GM19372 (cell line): ENCODE data around the gene MOB2.

Experiments
- ATAC-seq: cut with Tn5 transposase; IDR thresholded peaks from one replicate; pipeline ENCODE4 v1.9.1; 2021; ENCODE audit warnings: mild to moderate bottlenecking, low read depth, moderate library complexity; ENCODE audit not compliant: unreplicated experiment

MOB2 gene

GRCh38 chr11:1488575-1489180 is 2.1 kb upstream of the MOB2 start:
- no peak for ATAC-seq

DNA sequence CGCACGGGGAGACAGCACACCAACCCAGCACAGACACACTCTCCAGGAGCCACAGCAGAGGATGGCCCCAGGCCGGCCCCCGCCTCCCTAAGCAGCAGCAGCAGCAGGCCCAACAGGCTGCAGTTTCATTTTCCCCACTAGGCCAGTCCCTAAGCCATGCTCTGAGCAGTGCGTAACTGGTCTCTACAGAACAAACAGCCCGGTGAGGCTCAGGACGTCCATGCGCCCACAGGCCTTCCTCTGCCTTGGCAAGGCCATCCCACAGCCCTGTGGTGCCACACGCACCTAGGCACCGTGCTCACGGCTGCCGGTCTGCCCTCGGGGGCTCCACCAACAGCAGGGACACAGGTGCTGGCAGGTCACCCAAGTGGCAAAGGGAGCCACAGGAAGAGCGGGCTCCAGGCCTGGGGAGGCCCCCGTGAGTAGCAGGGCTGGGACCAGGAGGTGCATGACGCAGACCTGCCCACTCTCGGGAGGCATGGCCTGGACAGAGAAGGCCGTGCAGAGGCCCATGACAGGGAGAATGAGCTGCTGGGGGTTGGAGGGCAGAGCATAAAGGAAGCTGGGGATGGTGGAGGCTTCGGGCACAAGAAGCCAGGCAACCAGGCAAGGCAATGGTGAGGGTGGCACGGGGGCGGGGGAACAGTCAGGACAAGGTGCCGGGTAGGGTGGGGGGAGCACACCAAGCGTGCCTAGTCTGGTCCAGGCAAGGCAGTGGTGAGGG is 1.4 kb upstream of the MOB2 start:
- ATAC-seq, result no peak

GRCh38 chr11:1487091-1487850 is 692 bp upstream of the MOB2 start:
- no peak for ATAC-seq

DNA sequence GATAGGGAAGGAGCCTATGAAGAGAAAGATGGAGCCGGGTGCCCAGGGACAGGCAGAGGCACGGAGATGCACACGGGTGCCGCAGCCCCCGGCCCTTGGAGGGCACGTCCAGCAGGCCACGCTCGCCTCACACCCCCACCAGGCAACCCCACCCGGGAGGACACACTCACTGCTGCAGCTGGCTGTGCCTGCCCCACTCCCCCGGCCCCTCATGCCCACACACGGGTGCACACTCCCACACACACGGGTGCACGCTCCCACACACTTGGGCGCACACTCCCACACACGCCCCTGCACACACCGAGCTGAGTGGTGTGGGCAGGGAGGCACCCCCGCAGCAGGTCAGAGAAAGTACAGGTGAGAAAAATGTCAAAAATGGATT is 1.1 kb downstream of the MOB2 start:
- ATAC-seq, result no peak

DNA sequence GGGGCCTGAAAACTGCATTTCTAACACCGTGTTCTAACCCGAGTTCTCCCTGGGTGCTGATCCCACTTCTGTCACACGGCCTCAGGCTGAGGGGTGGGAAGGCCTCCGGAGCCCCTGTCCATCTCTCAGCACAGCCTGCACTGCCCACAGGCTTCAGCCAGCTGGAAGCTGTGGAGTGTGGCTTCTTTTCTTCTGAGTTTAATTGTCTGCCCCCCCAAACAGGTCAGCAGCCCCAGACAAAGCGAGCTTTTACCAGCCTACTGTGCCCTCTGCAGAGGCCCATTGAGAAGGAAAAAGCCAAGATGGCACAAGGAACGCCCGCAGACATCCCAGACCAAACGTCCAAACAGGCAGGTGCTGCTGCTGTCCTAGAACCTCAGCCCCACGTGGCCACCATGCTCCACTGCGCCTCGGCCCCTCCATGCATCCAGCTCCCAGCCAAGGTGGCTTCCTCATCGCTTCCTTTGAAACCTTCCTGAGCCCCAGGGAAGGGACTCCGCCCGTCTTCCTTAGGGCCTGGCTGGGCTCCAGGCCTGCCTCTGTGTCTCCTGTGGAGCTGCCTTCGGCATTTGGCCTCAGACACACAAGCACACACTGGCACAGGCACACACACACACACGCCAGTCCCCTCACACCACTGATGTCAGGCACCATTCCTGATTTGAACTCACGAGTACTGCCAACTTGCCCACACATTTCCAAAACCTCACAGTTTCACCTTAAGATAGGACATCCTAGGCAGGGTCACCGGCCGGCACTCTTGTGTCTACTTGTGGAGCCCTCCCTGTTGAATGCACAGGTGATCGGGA is 1.7 kb downstream of the MOB2 start:
- no peak for ATAC-seq

GRCh38 chr11:1484061-1484671 is 2.4 kb downstream of the MOB2 start:
- ATAC-seq, result no peak

DNA sequence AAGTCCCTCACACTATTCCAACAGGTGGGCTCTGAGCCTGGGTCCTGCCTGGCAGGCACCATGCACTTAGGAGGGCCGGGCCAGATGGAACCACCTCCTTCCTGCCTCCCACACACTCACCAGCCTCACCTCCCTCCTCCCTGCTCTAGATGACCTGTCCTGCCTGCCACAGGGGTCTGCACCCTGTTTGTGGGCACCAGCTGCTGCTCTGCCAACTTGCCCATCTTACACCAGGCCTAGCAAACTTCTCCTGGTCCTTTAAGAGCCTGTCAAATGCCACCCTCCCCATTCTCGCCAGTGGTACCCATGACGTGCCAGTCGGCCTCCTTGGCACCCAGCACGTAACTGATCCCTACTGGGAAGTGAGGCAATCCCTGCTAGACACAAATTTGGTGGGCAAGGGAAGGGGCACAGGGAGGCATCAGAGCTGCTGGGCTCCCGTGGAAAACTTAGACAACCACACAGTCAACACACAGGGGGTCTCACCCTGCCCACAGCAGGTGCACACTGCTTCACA is 3.1 kb downstream of the MOB2 start:
- no peak for ATAC-seq

DNA sequence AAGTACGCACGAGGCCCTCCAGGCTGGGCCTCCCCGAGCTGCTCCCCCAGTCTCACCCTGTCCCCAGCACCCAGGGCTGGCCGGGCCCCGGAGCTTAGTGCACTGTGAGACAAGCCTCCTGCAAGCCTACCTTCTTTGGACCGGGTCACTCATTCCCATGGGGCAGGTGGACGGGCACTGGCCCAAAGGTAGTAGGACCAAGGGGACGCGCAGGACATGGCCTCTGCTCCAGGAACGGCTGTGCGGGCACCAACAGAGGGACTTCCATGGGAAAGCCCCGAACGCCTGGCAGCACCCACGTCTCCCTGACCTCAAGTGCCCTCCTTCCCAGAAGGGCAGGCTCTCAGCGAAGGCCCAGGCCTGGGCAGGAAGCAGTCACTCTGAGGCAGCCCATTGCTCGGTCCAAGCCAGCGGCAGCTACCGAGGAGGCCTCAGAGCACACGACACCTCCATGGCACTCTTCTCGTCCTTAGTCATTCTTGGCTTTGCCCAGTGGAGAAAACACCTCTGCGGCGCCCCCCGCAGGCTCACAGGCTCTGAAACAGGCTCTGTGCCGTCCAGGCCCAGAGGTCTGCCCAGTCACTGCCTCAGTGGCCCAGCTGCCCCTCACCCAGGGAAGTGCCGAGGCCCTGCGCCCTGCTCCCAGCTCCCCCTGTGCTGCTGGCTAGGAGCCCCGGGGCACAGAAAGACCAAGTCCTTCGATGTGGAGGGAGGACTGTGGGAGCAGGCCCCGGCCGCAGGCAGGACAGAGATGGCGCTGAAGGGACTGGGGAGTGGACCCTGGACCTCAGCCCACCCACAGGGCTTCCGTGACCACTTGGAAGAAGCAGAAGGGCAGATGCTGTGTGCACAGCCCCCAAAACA is 3.8 kb downstream of the MOB2 start:
- ATAC-seq, result no peak

GRCh38 chr11:1481861-1482441 is 4.6 kb downstream of the MOB2 start:
- ATAC-seq, result no peak

DNA sequence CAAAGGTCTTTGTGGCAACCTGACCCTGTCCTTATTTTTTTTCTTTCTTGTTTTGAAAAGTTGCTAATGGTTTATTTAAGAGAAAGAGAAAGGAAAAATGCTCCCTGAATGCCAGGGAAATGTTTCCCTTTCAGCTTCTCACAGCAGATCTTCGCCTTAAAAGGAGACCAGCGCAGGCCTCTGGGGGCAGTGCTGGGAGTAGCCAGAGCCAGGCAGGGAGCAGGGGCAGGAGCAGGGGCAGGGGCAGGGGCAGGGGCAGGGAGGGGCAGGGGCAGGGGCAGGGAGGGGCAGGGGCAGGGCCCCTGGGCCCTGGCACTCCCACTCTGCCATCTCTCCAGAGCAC is 5.1 kb downstream of the MOB2 start:
- no peak for ATAC-seq

DNA sequence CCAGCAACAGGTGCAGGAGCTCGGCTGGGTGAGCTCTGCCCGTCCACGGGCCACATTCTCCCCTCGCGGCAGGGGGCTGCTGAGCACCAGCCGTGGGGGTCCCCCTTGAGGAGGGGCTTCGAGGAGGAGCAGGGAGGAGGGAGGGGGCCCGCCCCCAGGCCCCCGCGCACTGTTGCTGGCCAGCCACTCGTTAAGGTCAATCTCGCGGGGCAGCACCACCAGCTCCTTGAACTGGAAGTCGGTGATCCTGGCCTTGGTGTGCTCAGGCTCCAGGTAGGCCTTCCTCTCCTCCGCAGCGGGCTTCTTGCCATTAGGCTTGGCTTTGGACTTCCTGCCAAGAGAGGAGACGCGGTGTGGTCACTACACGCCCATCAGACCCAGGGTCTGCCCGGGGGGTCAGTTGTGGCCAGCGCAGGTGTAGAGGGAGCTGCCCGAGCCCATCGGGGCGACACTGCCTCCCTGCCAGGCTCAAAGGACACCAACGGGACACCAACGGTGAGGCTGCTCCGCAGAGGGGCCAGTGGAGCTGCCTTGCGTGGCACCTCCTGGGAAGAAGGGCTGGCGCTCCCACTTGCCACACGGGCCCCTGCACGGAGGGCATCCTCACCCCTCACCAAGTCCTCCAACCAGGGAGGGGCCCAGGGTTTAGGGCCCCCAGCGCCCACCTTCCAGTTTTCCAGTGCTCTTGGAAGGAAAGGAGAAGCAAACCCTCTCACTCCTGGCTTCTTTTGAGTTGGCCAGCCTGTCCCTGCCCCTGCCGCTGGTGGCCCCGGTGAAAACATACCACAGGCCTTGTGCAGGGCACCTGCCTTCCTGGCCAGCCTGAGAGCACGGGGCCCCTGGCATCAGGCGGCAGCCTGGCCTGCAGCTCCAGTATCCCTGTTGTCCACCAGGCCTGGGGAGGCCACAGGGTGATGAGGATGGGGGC is 5.8 kb downstream of the MOB2 start:
- ATAC-seq, result no peak

DNA sequence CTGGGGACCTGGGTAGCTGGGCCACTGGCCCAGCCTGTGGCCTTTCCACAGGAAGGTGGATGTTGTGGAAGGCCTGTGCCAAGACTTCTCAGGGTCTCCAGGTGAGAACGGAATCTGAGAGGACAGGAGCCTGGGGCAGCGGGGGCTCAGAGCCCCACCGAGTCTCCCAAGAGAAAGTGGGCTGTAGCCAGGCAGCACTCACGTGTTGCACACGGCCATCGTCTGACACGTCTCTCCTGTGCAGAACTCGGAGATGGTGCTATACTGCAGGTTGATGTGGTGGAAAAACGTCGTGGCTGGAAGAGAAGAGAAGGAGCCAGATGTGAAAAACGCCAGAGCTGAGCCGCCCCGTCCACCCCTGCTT is 6.4 kb downstream of the MOB2 start:
- ATAC-seq, result no peak

DNA sequence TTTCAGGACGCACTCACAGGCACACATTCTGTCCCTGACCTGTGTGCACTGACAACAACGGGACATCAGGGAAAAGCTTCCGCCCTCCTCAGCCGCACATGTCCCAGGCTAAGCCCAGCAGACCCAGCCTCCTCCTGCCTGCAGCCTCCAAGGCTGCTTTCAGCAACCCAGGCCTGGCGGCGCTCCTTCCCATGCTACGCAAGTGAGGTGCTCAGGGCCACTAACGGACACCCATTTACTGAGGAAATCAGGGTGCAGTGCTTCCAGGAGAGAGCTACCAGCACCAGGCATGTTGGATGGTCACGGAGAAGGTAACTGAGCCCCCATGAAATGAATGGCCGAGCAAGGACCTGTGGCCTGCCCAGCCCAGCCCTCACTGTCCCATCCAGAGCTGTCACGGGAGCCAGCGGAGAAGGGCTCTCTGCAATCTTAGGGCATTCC is 6.9 kb downstream of the MOB2 start:
- no peak for ATAC-seq

DNA sequence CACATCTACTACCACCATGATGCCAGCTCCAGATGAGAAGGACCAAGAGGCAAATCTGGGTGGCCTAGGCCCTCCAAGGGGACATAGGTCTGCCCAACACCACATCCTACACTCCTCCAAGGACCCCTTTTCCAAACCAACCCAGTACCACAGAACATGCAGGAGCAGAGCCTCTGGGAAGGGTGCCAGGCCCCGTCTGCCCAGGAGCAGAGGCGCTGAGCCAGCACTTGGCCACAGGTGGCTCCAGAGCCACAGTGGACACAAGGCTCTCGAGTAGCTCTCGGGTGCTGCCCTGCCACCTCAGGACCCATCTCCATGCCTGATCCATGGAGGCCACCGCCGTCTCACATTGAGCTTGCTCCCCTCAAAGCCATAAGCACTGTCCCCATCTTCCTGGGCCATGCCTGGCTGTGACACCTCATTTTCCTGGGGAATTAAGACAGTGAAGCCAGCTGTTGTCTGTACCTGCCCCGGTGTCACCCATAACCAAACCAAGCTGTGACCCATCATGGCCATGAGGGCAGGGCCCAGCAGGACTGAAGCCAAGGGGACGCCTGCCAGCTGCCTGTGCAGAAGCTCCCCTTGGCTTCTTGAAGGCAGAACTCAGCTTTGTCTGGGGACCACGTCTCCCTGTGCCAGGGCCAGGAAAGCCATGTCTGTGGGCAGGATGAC is 7.4 kb downstream of the MOB2 start:
- no peak for ATAC-seq

GRCh38 chr11:1478544-1478943 is 8.0 kb downstream of the MOB2 start:
- no peak for ATAC-seq

DNA sequence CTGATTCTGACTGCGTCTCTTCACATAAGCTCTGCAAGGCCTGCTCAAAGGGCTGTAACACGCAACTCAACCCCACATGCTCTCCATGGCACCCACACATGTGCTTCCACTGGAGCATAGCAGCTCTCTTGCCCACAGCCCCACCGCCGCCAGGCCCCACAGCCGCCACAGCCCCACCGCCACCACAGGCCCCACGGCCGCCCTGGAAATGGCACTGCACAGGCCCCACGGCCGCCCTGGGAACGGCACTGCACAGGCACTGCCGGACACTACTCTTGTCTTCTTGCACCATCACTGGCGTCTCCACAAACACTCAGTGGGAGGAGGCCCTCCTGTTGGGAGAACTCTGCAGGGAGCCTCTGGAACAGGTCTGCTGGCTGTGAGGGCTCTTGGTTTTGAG is 8.6 kb downstream of the MOB2 start:
- no peak for ATAC-seq

DNA sequence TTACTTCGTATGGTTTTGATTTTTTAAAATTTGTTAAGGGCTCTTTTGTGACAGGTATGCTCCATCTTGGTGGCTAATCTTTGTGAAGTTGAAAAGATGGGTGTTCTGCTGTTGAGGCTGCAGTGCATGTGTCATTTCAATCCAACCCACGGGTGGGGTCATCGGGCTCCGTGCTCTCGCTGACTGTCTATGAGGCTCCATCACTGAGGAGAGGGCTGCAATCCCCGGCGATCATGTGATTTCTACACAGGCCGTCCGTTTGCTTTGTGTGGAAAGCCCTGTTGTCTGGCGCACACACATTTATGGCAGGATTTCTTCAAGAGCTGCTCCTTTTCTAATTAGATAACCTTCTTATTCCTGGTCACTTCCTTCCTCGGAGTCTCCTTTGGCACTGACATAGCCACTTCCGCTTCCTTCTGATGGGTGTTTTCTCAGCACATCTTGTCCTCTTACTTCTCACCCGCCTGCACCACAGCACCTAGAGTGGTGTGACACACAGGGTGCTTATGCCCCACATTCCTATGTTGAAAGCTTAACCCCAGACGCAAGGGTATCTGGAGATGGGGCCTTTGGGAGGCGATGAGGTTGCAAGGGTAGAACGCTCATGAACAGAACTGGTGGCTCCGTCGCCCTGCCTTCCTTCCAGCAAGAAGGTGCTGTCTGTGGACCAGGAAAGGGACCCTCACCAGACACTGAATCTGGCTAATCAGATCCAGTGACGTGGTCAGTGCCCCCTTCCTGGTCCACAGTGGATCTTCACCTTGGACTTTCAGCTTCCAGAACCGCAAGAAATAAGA is 9.4 kb downstream of the MOB2 start:
- ATAC-seq, result no peak
